Measurements from ENCODE around the gene LMX1B. TPM values are rescaled to one million over a fixed set of nuclear protein-coding genes. Genes with fewer than 3 reads are reported as not detected.
"Not testable (repeated sequence)": the region's sequence is repeated elsewhere in the genome, so short reads cannot be mapped to it uniquely, and the experiment has no call there.

The LMX1B gene
- total RNA-seq, 1 donor from 2014 or later: under 0.01 TPM

- Histone ChIP-seq H3K4me3 (ENCODE audit: low read length in 3 of 3) (no peak overlapping the region), H3K9ac (ENCODE audit: low read depth in 1 of 3, low read length in 3 of 3) (no peak overlapping the region), H3K27me3 (ENCODE audit: control insufficient read depth in 3 of 3, insufficient read depth in 3 of 3, low read length in 3 of 3) (peaks cover 36 to 71% (median 64%) of the 10 kb centered on the region in 3 donors), H3K36me3 (ENCODE audit: control insufficient read depth in 3 of 3, insufficient read depth in 3 of 3, low read length in 3 of 3) (no peaks in the 10 kb centered on the region), H3K9me3 (ENCODE audit: control insufficient read depth in 3 of 3, low read length in 3 of 3) (no peaks in the 10 kb centered on the region), H3K4me1 (ENCODE audit: control insufficient read depth in 3 of 3, insufficient read depth in 3 of 3, low read length in 3 of 3) (no peaks in the 10 kb centered on the region), H3K27ac (ENCODE audit: low read depth, low read length) (no peak overlapping the region)
Measured at GRCh38 chr9:126650404-126651341, 36.9 kb downstream of the LMX1B start.

DNA sequence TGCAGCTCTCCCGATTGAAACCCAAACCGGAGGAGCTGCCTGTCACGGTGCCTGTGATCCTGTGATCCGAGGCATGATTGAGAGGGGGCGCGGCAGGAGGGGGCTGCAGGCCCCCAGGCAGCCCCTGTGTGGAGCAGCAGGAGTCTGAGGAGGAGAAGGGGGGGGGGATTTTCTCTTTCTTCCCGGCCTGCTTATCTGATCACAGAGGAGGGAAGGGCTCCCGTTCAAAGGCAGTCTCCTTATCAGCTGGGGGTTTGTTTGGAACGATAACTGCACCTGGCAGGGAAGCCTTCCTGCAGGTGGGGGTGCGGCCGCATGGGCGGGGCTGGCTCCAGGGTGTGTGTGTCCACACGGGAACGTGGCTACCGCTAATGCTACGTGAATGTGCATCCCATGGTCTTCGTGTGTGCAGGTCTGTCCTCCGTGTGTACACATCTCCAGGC is 38.4 kb downstream of the LMX1B start:
- no peaks in the 10 kb centered on the region for H3K9me3 ChIP-seq (ENCODE audit: control insufficient read depth in 3 of 3, low read length in 3 of 3)
- peaks cover 35 to 67% (median 58%) of the 10 kb centered on the region in 3 donors for H3K27me3 ChIP-seq (ENCODE audit: control insufficient read depth in 3 of 3, insufficient read depth in 3 of 3, low read length in 3 of 3)
- no peaks in the 10 kb centered on the region for H3K4me1 ChIP-seq (ENCODE audit: control insufficient read depth in 3 of 3, insufficient read depth in 3 of 3, low read length in 3 of 3)
- no peak overlapping the region for H3K9ac ChIP-seq (ENCODE audit: low read depth in 1 of 3, low read length in 3 of 3)
- no peaks in the 10 kb centered on the region for H3K36me3 ChIP-seq (ENCODE audit: control insufficient read depth in 3 of 3, insufficient read depth in 3 of 3, low read length in 3 of 3)
- H3K4me3 ChIP-seq (ENCODE audit: low read length in 3 of 3): no peak overlapping the region
- no peak overlapping the region for H3K27ac ChIP-seq (ENCODE audit: low read depth, low read length)

DNA sequence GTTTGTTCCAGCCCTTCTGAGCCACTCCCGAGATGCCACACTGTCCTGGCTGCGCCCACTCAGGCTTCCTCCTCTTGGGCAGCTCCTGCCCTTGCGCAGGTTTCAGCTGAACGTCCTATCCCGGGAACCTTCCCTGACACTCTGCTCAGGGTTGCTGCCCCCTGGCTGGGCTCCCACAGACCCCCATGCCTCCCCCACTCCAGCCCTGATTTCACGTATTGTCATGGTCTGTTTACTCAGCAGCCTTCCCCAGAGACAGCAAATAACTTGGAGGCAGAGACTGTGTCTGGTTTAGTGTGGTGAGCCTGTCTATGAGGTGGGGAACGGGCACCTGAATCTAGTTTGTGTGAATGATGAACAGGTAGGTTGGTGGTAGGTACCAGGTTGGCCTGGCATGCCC is 40.4 kb downstream of the LMX1B start:
- H3K9me3 ChIP-seq (ENCODE audit: control insufficient read depth in 3 of 3, low read length in 3 of 3): no peaks in the 10 kb centered on the region
- H3K27me3 ChIP-seq (ENCODE audit: control insufficient read depth in 3 of 3, insufficient read depth in 3 of 3, low read length in 3 of 3): peaks cover 29 to 57% (median 49%) of the 10 kb centered on the region in 3 donors
- H3K27ac ChIP-seq (ENCODE audit: low read depth, low read length): no peak overlapping the region
- no peak overlapping the region for H3K4me3 ChIP-seq (ENCODE audit: low read length in 3 of 3)
- H3K36me3 ChIP-seq (ENCODE audit: control insufficient read depth in 3 of 3, insufficient read depth in 3 of 3, low read length in 3 of 3): no peaks in the 10 kb centered on the region
- no peak overlapping the region for H3K9ac ChIP-seq (ENCODE audit: low read depth in 1 of 3, low read length in 3 of 3)
- H3K4me1 ChIP-seq (ENCODE audit: control insufficient read depth in 3 of 3, insufficient read depth in 3 of 3, low read length in 3 of 3): no peaks in the 10 kb centered on the region

GRCh38 chr9:126656214-126656613 is 42.5 kb downstream of the LMX1B start:
- H3K9ac ChIP-seq (ENCODE audit: low read depth in 1 of 3, low read length in 3 of 3); H3K27ac ChIP-seq (ENCODE audit: low read depth, low read length); H3K4me3 ChIP-seq (ENCODE audit: low read length in 3 of 3); H3K4me1 ChIP-seq (ENCODE audit: control insufficient read depth in 3 of 3, insufficient read depth in 3 of 3, low read length in 3 of 3); H3K9me3 ChIP-seq (ENCODE audit: control insufficient read depth in 3 of 3, low read length in 3 of 3); H3K36me3 ChIP-seq (ENCODE audit: control insufficient read depth in 3 of 3, insufficient read depth in 3 of 3, low read length in 3 of 3): not testable (repeated sequence)
- peaks cover 20 to 40% (median 39%) of the 10 kb centered on the region in 3 donors for H3K27me3 ChIP-seq (ENCODE audit: control insufficient read depth in 3 of 3, insufficient read depth in 3 of 3, low read length in 3 of 3)

DNA sequence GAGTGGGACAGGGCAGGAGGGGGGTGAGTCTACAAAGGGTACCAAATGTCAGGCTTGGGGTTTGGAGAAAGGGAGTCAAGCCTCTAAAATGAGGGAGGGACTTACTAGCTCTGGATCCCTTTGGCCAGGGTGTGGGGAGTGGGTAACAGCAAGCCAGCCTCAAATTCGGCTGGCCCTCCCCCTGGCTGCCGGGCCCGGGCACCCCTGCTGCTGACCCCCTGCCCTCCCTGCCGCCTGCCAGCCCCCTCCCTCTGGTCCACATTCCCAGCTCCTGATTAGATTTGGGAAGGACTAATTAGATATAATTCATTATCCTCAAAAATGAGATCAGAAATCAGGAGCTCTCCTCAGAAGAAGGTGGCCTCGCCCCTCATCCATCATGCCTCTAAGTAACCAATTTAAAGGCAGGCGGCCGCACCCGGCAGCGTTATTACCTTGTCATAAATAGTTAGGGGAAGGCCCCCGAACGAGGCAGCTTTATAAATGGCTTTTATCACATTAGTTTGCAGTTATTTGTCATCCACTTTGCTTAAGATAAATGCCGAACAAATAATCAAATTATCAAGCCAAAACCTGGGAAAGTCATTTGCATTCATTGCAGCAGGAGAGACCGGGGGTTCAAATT is 44.6 kb downstream of the LMX1B start:
- Histone ChIP-seq H3K4me3 (ENCODE audit: low read length in 3 of 3) (no peak overlapping the region), H3K27ac (ENCODE audit: low read depth, low read length) (no peak overlapping the region), H3K9ac (ENCODE audit: low read depth in 1 of 3, low read length in 3 of 3) (no peak overlapping the region), H3K9me3 (ENCODE audit: control insufficient read depth in 3 of 3, low read length in 3 of 3) (no peaks in the 10 kb centered on the region), H3K36me3 (ENCODE audit: control insufficient read depth in 3 of 3, insufficient read depth in 3 of 3, low read length in 3 of 3) (no peaks in the 10 kb centered on the region), H3K27me3 (ENCODE audit: control insufficient read depth in 3 of 3, insufficient read depth in 3 of 3, low read length in 3 of 3) (peaks cover 13 to 38% (median 27%) of the 10 kb centered on the region in 3 donors), H3K4me1 (ENCODE audit: control insufficient read depth in 3 of 3, insufficient read depth in 3 of 3, low read length in 3 of 3) (peaks cover 0 to under 1% (median 0%) of the 10 kb centered on the region in 3 donors)

DNA sequence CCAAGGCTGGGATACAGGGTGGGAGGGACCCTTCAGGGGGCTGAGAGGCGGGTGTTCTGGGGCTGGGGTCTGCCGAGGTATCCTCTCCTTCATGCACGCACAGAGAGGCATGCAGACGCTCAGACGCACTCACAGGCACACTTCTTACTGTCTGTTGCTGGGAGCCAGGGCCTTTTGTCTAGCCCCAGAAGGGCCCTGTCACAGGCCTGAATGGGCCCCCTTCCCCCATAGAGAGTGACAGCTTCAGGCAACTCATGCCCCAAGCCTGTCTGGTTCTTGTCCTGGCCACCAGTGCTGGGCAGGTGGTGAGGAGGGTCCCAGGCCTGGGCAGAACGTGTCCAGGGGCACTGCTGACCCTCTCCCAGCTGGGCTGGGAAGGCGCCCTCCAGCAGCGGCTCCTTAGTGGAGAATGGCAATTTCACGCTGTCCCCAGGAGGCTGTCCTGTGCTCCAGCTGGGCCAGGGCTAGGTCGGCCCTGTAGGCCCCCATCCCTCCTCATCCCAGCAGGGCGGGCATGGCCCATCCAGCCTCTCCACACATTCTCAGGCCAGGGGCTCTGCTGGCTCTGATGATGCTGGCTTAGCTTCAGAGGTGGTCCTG is 45.3 kb downstream of the LMX1B start:
- Histone ChIP-seq H3K9me3 (ENCODE audit: control insufficient read depth in 3 of 3, low read length in 3 of 3) (no peaks in the 10 kb centered on the region), H3K9ac (ENCODE audit: low read depth in 1 of 3, low read length in 3 of 3) (no peak overlapping the region), H3K27ac (ENCODE audit: low read depth, low read length) (no peak overlapping the region), H3K36me3 (ENCODE audit: control insufficient read depth in 3 of 3, insufficient read depth in 3 of 3, low read length in 3 of 3) (no peaks in the 10 kb centered on the region), H3K4me3 (ENCODE audit: low read length in 3 of 3) (no peak overlapping the region), H3K27me3 (ENCODE audit: control insufficient read depth in 3 of 3, insufficient read depth in 3 of 3, low read length in 3 of 3) (peaks cover 13 to 33% (median 22%) of the 10 kb centered on the region in 3 donors), H3K4me1 (ENCODE audit: control insufficient read depth in 3 of 3, insufficient read depth in 3 of 3, low read length in 3 of 3) (peaks cover 0 to 6% (median 5%) of the 10 kb centered on the region in 3 donors)

DNA sequence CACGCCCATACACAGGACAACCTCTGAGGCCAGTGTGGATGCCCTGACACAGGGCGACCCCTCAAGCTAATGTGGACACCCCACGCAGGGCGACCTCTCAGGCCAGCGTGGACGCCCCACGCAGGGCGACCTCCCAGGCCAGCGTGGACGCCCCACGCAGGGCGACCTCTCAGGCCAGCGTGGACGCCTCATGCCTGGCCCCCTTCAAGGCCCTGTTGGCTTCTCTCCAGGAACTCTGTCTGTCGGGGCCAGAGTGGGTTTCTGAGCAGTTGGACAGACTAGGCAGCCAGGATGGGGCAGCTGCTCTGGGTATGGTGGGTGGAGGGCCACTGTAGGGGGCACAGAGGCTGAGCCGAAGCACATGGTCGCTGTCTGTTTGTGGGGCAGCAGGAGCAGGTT is 47.4 kb downstream of the LMX1B start:
- Histone ChIP-seq H3K9me3 (ENCODE audit: control insufficient read depth in 3 of 3, low read length in 3 of 3) (no peaks in the 10 kb centered on the region), H3K27ac (ENCODE audit: low read depth, low read length) (no peak overlapping the region), H3K4me3 (ENCODE audit: low read length in 3 of 3) (no peak overlapping the region), H3K27me3 (ENCODE audit: control insufficient read depth in 3 of 3, insufficient read depth in 3 of 3, low read length in 3 of 3) (peaks cover 14 to 35% (median 17%) of the 10 kb centered on the region in 3 donors), H3K36me3 (ENCODE audit: control insufficient read depth in 3 of 3, insufficient read depth in 3 of 3, low read length in 3 of 3) (no peaks in the 10 kb centered on the region), H3K9ac (ENCODE audit: low read depth in 1 of 3, low read length in 3 of 3) (no peak overlapping the region), H3K4me1 (ENCODE audit: control insufficient read depth in 3 of 3, insufficient read depth in 3 of 3, low read length in 3 of 3) (peaks cover 0 to 9% (median 6%) of the 10 kb centered on the region in 3 donors)

GRCh38 chr9:126661521-126662251 is 48.0 kb downstream of the LMX1B start:
- Histone ChIP-seq H3K9me3 (ENCODE audit: control insufficient read depth in 3 of 3, low read length in 3 of 3) (no peaks in the 10 kb centered on the region), H3K9ac (ENCODE audit: low read depth in 1 of 3, low read length in 3 of 3) (no peak overlapping the region), H3K27me3 (ENCODE audit: control insufficient read depth in 3 of 3, insufficient read depth in 3 of 3, low read length in 3 of 3) (peaks cover 9 to 32% (median 13%) of the 10 kb centered on the region in 3 donors), H3K4me3 (ENCODE audit: low read length in 3 of 3) (no peak overlapping the region), H3K36me3 (ENCODE audit: control insufficient read depth in 3 of 3, insufficient read depth in 3 of 3, low read length in 3 of 3) (no peaks in the 10 kb centered on the region), H3K27ac (ENCODE audit: low read depth, low read length) (no peak overlapping the region), H3K4me1 (ENCODE audit: control insufficient read depth in 3 of 3, insufficient read depth in 3 of 3, low read length in 3 of 3) (peaks cover 0 to 9% (median 6%) of the 10 kb centered on the region in 3 donors)

GRCh38 chr9:126663661-126664072 is 49.9 kb downstream of the LMX1B start:
- Histone ChIP-seq H3K9me3 (ENCODE audit: control insufficient read depth in 3 of 3, low read length in 3 of 3) (no peaks in the 10 kb centered on the region), H3K4me1 (ENCODE audit: control insufficient read depth in 3 of 3, insufficient read depth in 3 of 3, low read length in 3 of 3) (peaks cover 0 to 9% (median 6%) of the 10 kb centered on the region in 3 donors), H3K9ac (ENCODE audit: low read depth in 1 of 3, low read length in 3 of 3) (no peak overlapping the region)

More at GRCh38 chr9:126663661-126664072, 49.9 kb downstream of the LMX1B start:
- Histone ChIP-seq H3K36me3 (ENCODE audit: control insufficient read depth in 3 of 3, insufficient read depth in 3 of 3, low read length in 3 of 3) (no peaks in the 10 kb centered on the region), H3K4me3 (ENCODE audit: low read length in 3 of 3) (peak overlapping the region in 1 of 3 donors; percentile 41), H3K27ac (ENCODE audit: low read depth, low read length) (no peak overlapping the region), H3K27me3 (ENCODE audit: control insufficient read depth in 3 of 3, insufficient read depth in 3 of 3, low read length in 3 of 3) (peaks cover 7 to 27% (median 13%) of the 10 kb centered on the region in 3 donors)

Measured in skeletal muscle tissue (tissue), 4 donors.